Stimulated activated CD8-positive, alpha-beta memory T cell treated with anti-CD3 and anti-CD28 coated beads, Interleukin-4, amount 100 ng/mL, for 4 hours (primary cell): ENCODE data around the gene DHRSX.
"Not testable (repeated sequence)": the region's sequence is repeated elsewhere in the genome, so short reads cannot be mapped to it uniquely, and the experiment has no call there.

Experiments
- DNase-seq, 2 donors: peaks; one replicate each; pipeline ENCODE4 v3.0.0-alpha.2; 2020; ENCODE audit warnings: low read depth in 2 of 2, low spot score in 1 of 2

Gene DHRSX

GRCh38 chrX:2320580-2321327 is 180.0 kb downstream of the DHRSX start:
- no peak for DNase-seq

GRCh38 chrX:2320089-2320488 is 180.7 kb downstream of the DHRSX start:
- no peak for DNase-seq

DNA sequence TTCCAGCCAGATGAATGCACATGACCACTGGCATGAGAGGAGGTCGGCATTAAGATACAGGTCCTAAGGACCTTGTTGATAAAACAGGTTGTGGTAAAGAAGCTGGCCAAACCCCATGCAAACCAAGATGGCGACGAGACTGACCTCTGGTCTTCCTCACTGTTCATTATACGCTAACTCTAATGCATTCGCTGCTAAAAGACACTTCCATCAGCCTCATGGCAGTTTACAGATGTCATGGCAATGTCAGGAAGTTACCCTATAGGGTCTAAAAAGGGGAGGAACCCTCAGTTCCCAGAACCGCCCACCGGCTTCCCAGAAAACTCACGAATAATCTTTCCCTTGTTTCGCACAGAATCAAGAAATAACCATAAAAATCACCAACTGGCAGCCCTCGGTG is 182.4 kb downstream of the DHRSX start:
- no peak for DNase-seq

DNA sequence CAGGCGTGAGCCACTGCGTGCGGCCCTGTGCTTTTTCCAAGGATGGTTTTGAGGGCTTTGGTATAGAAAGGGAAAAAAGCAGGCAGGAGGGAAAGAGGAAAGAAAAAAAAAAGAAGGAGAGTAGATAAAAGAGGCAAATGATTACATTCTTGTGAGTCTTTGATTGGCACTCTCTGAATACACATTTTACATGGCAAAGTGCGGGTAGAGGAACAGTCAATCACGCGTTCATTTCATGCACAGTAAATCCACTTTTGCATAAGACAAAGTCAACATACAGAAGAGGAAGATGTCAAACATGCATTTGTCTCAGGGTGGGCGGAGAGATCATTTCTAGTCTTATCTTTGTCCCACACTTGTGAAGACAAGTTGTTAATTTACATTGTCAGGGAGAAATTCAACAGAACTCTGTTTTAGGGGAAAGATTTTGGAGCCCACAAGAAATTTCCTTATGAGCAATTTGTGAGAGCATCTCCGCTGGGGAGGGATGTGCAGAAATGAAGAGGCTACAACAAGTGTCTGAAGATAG is 183.2 kb downstream of the DHRSX start:
- DNase-seq: no peak

DNA sequence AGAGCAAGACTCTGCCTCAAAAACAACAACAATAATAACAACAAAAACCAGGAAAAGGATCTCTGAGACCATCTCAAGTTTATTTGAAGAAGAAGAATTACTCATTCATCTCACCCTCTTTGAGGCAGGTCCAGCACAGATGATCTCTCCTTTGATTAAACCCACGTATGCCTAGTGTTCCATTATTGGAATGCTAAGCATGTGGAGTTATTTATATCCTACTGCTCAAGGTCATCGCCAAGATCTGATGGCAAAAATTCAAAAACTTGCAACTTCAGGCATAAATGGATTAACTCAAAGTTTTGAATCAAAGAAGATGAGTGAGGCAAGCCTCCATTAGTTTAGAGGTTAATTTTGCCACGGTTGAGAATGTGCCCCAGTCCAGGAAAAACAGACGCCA is 184.2 kb downstream of the DHRSX start:
- no peak for DNase-seq

GRCh38 chrX:2315434-2315833 is 185.3 kb downstream of the DHRSX start:
- no peak for DNase-seq

DNA sequence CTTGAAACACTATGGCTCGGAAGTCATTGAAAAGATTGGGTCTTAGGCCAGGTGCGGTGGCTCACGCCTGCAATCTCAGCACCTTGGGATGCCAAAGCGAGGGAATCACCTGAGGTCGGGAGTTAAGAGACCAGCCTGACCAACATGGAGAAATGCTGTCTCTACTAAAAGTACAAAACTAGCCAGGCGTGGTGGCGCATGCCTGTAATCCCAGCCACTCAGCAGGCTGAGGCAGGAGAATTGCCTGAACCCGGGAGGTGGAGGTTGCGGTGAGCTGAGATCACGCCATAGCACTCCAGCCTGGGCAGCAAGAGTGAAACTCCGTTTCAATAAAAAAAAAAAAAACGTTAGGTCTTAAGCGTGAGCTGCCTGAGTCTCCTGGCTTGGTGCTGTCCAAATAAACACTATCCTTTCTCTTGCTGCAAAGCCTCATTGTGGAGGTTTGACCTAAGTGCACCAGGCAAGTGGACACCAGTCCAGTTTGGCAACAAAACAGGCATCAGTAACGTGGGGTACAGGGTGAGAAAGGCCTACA is 185.9 kb downstream of the DHRSX start:
- DNase-seq: no peak

DNA sequence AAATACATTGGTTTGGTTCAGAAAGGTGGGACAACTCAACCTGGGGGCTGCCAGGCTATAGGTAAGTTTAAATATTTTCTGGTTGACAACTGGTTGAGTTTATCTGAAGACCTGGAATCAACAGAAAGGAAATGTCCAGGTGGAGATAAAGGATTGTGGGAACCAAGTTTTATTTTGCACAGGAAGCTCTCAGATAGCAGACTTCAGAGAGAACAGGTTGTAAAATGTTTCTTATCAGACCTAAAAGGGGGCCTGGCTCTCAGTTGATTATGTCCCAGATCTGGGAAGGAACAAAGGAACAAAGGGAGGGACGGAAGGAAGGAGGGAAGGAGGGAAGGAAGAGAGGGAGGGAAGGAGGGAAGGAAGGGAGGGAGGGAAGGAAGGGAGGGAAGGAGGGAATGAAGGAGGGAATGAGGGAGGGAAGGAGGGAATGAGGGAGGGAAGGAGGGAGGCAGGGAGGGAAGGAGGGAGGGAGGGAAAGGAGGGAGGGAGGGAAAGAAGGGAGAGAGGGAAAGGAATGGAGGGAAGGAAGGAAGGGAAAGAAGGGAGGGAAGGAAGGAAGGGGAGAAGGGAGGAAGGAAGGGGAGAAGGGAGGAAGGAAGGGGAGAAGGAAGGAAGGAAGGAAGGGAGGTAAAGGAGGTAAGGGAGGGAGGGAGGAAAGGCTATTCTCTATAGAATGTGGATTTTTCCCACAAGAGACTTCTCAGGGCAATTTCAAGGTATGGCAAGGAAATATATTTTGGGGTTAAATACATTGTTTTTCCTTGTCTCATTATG is 186.7 kb downstream of the DHRSX start:
- DNase-seq: no peak

GRCh38 chrX:2312061-2312591 is 188.7 kb downstream of the DHRSX start:
- not testable (repeated sequence) for DNase-seq

GRCh38 chrX:2311501-2311900 is 189.3 kb downstream of the DHRSX start:
- no peak for DNase-seq

DNA sequence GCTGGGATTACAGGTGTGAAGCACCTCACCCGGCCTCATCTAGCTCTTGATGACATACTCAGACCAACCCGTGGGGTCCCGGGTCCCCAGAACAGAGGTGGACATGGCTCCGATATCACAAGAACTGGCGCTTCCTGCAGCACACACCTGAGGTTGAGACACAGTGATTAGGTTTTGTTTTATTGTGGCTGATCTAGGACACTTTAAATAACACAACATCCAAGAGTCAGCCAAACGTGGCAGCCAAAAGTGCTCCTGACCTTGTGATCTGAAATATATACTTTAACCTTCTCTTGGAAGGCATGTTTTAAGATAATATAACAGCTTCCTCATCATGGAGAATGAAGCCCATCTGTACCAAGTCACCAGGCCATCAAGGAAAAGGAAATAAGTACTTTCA is 198.9 kb downstream of the DHRSX start:
- DNase-seq: no peak

GRCh38 chrX:2299871-2300270 is 200.9 kb downstream of the DHRSX start:
- no peak for DNase-seq

DNA sequence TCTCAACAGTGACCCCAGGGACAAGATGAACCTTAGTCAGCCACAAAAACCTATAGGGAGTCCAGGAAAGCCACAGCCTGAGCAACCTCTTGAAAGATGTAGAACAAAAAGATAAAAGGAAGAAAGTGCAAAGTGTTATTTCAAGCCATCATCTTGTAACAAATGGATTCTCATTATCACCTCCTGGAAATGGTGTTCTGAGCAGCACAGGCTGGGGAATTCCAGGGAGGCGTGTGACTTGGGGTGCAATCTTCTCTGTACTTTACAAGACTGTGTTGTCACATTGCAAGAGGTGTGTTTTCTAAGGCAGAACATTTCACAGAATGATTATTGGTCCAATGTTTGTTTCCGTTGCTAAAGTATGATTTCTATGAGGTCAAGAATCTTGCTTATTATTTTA is 214.0 kb downstream of the DHRSX start:
- no peak for DNase-seq

DNA sequence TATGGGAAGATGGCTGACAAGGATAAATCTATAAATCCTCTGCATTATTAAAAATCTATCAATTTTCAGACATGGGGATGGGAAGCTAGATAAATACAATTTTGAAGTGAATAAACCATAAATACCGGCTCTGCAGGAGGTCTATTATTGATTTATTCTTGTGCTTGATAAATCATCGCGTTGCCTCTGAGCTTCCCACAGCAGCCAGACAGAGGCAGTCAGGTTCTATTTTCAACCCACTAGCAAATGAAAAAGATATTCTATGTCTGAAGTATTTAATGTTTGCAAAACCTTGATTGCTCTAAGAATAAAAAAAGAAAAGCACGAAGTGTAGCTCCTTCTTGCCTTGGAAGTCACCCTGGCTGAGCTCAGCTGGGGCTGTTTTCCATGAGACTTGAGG is 216.2 kb downstream of the DHRSX start:
- no peak for DNase-seq

DNA sequence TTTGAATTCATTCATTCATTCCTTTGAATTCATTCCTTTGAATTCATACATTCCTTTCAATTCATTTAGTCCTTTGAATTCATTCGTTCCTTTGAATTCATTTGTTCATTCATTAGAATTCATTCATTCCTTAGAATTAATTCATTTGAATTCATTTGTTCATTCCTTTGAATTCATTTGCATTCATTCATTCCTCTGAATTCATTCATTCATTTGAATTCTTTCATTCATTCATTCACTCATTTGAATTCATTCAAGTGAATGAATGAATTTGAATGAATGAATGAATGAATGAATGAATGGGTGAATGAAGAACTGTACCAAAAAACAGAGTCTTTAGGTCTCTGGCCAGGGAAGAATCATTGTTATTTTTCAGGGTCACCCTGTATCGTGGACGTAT is 216.6 kb downstream of the DHRSX start:
- no peak for DNase-seq

DNA sequence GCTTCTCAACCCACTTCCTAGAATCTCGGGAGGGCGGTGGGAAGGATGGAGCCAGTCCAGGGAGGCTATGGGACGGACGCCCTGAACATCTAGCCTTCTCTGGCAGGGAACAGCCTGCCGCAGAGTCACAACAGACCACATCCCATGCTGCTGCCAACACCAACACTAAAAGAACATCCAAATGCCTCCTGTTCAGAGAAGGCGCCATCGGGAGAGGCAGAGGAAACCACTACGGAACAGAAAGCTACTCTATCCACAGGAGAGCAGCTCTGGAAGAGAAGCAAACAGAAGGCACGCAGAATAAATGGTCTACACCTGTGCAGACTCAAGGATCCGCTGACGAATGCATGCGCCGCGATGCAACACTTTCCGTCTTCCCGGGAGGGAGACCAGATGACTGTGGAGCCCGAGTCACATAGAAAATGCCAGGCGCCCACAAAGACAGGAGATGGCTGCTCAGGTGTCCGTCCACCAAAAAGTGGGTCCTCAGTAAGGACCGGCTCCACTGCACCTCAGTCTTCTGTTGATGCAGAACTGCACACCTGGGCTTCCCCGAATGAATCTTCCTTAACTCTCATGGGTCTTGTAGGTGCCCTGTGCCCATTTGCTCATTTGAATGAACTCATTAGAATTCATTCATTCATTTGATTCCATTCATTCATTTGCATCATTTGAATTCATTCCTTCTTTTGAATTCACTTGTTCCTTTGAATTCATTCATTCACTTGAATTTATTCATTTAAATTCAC is 217.5 kb downstream of the DHRSX start:
- no peak for DNase-seq

DNA sequence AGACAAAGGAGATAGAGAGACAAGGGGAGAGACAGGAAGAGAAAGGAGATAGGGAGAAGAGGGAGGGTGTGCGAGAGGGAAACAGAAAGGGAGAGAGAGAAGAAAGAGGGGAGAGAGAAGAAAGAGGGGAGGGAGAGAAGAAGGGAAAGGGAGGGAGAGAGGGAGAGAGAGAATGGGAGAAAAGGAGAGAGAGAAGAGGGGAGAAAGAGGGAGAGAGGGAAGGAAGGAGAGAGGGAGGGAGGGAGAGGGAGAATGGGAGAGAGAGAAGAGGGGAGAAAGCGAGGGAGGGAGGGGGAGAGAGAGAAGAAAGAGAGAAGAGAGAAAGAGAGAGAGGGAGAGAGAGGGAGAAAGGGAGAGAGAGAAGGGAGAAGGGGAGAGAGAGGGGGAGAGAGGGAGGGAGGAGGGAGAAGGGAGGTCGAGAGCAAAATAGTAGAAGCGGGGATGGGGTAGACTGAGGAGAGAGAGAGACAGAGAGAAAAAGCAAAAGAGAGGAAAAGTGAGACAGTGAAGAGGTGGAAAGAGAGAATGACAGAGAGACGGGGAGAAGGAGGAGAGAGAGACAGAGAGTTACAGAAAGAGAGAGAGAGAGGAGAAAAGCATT is 218.2 kb downstream of the DHRSX start:
- DNase-seq: no peak

GRCh38 chrX:2272337-2272736 is 228.4 kb downstream of the DHRSX start:
- no peak for DNase-seq

DNA sequence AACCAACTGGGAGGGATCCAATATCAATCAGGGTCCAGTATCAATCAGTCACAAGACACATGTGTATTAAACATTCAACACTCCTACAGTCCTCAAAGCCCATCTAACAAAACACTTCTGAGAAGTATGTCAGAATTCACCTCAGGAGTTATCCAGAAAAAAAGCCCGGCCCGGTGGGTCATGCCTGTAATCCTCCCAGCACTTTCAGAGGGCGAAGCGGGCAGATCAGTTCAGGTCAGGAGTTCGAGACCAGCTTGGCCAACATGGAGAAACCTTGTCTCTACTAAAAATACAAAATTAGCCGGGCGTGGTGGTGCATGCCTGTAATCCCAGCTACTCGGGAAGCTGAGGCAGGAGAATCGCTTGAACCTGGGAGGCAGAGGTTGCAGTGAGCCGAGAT is 229.2 kb downstream of the DHRSX start:
- not testable (repeated sequence) for DNase-seq

DNA sequence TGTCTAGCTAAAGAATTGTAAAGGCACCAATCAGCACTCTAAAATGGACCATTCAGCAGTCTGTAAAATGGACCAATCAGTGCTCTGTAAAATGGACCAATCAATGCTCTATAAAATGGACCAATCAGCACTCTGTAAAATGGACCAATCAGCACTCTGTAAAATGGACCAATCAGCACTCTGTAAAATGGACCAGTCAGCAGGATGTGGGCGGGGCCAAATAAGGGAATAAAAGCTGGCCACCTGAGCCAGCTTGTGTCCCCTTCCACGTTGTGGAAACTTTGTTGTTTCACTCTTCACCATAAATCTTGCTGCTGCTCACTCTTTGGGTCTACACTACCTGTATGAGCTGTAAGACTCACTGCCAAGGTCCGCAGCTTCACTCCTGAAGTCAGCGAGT is 230.0 kb downstream of the DHRSX start:
- DNase-seq: not testable (repeated sequence)

DNA sequence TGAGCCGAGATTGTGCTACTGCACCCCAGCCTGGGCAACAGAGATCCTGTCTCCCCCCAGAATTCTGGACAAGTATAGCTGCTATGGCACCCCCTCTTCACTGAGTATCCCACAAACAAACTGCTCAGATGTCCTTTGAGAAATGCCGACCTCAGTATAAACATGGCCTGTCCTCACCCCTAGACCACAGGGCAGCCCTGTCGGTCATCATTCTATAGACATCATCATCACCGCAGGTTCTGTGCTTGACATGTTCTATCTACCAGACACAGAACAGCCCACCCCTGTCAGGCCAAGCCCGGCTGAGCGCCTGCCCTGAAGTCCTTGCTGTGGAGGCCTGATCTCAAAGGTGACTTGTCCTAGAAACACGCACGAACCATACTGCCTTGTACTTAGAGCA is 232.9 kb downstream of the DHRSX start:
- DNase-seq: no peak
